C4-2B (cell line): ENCODE measurements around the gene BAIAP3.

Experiments
- H3K27ac ChIP-seq: fragments of 450-650 bp; 2 replicates; pipeline ENCODE4 v1.5.1; 2017
- ZFX ChIP-seq: fragments of 450-650 bp; IDR thresholded peaks from 2 replicates; pipeline ENCODE4 v1.6.1; 2017
- TF ChIP-seq, protein P1 (sequence below): fragments of 450-650 bp; conservative IDR thresholded peaks from 2 replicates; pipeline ENCODE4 v1.5.1; 2017; ENCODE audit warnings: mild to moderate bottlenecking

Gene BAIAP3

DNA sequence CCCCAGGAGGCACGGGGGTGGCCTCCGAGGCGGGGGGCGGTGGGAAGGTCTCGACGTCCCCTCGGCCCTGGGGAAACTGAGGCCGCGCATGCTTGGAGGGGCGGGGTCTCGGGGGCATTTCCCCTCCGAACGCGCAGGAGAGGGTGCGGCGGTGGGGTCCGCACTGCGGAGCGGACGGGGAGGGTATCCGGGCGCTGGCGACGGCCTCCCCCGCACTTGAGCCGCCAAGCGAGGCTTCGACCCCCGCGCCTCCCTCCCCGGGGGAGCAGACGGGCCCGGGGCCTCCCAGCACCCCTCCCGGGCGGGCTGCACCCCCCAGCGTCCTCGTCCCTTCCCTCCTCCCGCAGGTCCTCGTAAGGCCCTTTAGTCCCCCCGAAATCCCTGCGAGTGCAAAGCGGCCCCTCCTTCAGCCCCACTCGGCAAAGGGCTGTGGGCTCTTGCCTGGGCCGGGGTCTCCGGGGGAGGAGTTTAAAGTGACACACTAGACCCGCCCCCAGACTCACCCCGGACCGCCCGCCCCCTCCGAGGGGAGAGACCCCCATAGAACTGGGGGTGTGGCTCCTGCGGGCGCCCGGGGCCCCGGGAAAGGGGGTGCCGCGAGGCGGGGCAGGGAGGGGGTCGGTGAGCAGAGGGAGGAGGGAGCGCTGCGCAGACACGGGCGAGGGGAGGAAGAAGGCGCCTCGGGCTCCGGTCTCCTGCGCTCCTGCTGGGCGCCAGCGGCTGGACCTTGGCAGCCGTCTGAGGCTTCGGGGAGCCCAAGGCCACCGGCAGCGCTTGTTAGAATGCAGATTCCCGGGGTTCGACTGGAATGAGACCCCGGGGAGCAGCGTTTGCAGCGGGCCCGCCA is 632 bp downstream of the BAIAP3 start:
- TF ChIP-seq, protein P1, sequence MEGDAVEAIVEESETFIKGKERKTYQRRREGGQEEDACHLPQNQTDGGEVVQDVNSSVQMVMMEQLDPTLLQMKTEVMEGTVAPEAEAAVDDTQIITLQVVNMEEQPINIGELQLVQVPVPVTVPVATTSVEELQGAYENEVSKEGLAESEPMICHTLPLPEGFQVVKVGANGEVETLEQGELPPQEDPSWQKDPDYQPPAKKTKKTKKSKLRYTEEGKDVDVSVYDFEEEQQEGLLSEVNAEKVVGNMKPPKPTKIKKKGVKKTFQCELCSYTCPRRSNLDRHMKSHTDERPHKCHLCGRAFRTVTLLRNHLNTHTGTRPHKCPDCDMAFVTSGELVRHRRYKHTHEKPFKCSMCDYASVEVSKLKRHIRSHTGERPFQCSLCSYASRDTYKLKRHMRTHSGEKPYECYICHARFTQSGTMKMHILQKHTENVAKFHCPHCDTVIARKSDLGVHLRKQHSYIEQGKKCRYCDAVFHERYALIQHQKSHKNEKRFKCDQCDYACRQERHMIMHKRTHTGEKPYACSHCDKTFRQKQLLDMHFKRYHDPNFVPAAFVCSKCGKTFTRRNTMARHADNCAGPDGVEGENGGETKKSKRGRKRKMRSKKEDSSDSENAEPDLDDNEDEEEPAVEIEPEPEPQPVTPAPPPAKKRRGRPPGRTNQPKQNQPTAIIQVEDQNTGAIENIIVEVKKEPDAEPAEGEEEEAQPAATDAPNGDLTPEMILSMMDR: no peak
- TF ChIP-seq ZFX: no peak
- H3K27ac ChIP-seq: no peak overlapping the region

DNA sequence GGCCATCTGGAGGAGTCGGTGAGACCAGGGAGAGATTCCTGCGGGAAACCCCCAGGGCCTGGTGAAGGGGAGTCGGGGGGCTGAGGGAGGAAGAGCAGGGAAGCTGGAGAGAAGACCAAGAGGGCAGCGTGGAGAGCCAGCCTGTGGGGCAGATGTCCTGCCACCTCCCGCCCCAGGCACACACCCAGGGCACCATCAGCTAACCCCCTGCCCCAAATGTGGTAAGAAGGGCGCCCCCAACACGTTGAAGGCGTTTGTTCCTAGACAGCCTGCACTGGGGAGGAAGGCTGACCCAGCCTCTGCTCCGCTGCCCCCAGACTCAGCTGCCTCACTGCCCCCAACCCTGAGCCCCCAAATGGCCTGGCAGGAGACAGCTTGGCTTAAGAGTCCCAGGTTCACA is 1.3 kb downstream of the BAIAP3 start:
- TF ChIP-seq, protein P1: no peak
- no peak for TF ChIP-seq ZFX
- no peak overlapping the region for H3K27ac ChIP-seq

DNA sequence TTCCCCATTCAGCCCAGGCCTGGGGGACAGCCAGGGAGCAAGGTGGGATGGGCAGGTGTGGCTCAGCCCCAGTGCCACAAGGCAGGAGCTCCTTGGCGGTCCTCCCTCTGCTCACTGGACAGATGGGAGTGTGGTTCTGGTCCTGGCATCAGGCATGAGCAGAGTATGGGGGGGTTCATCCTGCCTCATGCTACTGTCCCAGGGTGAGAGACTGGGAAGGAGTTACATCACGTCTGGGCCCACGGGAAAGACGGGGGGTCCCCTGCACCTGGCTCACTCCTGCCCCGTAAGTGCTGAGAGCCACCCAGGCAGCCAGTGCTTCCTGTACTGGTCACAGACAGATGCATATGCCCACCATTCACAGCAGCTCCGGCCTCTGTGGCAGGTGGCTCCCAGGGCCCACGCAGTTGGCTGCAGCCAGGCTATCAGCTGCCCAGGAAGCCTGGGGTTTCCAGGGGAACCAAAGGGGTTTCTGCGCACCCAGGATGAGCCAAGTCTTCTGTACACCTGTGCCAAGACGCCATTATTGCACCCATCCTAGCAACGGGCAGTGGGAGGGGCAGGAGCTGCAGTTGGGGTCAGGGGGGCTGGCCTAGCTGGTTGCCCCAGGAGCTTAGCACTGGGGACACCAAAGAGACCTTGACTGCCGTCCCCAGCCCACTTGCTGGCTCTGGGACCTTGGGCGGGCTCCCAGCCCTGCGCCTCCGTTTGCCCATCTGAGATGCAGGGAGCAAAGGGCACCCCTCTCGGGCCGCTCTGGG is 1.9 kb downstream of the BAIAP3 start:
- TF ChIP-seq, protein P1: no peak
- no peak overlapping the region for H3K27ac ChIP-seq

DNA sequence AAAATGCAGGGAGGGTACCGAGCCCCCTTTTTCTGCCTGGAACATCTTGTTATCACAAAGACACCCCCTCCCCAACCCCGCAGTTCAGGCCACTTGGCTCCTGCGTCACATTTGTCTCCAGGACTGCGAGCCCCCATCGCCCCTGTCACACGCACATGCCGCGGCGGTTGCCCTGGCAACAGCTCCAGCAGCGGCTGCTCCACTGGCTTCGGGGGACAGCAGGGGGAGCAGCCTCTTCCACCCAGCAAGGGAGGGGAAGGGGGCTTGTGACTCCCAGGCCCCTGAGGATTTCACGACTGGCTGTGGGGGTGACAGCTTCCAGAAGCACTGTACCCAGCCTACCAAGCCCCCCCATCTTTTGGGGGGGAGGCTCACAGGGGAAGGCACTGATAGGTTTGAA is 2.6 kb downstream of the BAIAP3 start:
- no peak overlapping the region for H3K27ac ChIP-seq
- TF ChIP-seq ZFX: no peak

DNA sequence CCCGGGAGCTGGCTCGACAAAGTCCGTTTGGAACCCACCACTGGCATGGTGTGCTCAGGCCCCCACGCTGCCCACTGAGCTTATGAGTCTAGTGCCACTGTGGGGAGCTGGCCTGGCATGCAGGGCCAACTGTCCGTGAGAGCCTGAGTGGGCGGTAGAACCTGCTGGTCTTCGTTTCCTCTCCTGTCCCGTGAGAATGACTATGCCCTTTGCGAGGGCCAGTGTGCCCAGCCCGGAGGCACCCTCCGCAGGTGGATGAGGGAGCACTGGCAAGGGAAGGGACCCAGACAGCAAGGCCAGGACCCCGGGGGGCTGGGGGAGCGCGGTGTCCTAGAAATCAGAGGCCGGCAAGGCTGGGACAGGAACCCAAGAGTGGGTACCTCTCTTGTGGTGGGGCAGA is 3.2 kb downstream of the BAIAP3 start:
- no peak overlapping the region for H3K27ac ChIP-seq
- no peak for TF ChIP-seq ZFX
- TF ChIP-seq, protein P1: no peak

DNA sequence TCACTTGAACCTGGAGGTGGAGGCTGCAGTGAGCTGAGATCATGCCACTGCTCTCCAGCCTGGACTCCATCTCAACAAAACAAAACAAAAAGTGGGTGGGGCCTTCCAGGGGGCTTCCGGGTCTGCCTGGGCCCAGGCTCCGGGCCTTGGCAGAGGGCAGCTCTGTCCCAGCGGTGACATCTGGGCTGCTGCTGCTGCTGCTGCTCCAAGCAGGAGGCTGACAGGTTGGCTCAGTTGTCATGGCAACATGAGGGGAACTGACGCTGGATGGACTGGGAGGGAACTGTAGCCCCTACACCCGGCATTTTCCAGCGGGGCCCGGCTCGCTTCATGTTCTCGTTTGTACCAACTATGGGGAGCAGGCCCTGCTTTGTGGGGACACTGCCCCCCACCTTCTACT is 4.0 kb downstream of the BAIAP3 start:
- no peak overlapping the region for H3K27ac ChIP-seq
- TF ChIP-seq, protein P1: no peak
- no peak for TF ChIP-seq ZFX

DNA sequence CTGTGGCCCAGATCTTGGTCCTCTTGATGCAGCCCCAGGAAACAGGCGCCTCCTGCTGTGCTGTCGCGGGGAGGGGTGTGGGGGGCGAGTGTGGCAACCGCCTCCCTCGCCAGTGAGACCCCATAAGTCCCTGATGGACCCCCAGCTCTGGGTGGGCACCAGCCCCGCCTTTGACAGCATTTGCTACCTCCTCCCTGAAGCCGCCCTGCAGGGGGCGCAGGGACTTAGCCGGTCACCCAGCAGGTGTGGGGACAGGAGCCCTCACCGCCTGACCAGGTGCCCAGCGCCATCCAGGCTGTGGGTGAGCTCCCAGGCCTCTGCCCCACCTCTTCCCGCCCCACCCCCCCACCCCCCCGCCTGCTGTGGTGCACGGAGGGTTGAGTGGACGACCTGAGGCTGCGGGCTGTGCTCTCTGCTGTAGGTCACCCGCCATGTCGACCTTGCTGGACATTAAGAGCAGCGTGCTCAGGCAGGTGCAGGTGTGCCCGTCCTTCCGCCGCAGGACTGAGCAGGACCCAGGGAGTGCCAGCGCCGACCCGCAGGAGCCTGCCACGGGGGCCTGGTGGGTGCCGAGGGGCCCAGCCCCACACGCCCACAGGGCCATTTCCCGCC is 4.8 kb downstream of the BAIAP3 start:
- no peak overlapping the region for H3K27ac ChIP-seq
- no peak for TF ChIP-seq ZFX
- TF ChIP-seq, protein P1: peak; percentile 82
